Parathyroid adenoma (tissue), 2 donors: ENCODE results near the gene NAV2.

Source experiments
- H2AFZ ChIP-seq: fragments of 300-600 bp; sonication (generic); one replicate; pipeline ENCODE4 v1.7.0; 2017; ENCODE audit warnings: antibody characterized with exemption, mild to moderate bottlenecking
- H3K27ac ChIP-seq: fragments of 300-600 bp; sonication (generic); one replicate; pipeline ENCODE4 v1.7.0; 2017
- H3K27me3 ChIP-seq: fragments of 300-600 bp; sonication (generic); one replicate; pipeline ENCODE4 v1.7.0; 2017; ENCODE audit warnings: low read length; ENCODE audit not compliant: control insufficient read depth, insufficient read depth
- H3K36me3 ChIP-seq: fragments of 300-600 bp; sonication (generic); one replicate; pipeline ENCODE4 v1.7.0; 2017; ENCODE audit warnings: low read length; ENCODE audit not compliant: control insufficient read depth, insufficient read depth
- H3K4me1 ChIP-seq: fragments of 300-600 bp; sonication (generic); one replicate; pipeline ENCODE4 v1.7.0; 2017; ENCODE audit warnings: control low read depth
- H3K4me2 ChIP-seq: fragments of 300-600 bp; sonication (generic); one replicate; pipeline ENCODE4 v1.7.0; 2017; ENCODE audit warnings: low read length
- H3K4me3 ChIP-seq: fragments of 300-600 bp; sonication (generic); one replicate; pipeline ENCODE4 v1.7.0; 2017; ENCODE audit warnings: low read depth, low read length
- H3K79me2 ChIP-seq: fragments of 300-600 bp; sonication (generic); one replicate; pipeline ENCODE4 v1.7.0; 2017; ENCODE audit warnings: control low read depth
- H3K9ac ChIP-seq: fragments of 300-600 bp; sonication (generic); one replicate; pipeline ENCODE4 v1.7.0; 2017; ENCODE audit warnings: mild to moderate bottlenecking
- H3K9me3 ChIP-seq: fragments of 300-600 bp; sonication (generic); one replicate; pipeline ENCODE4 v1.7.0; 2017; ENCODE audit warnings: low read length; ENCODE audit not compliant: control insufficient read depth
- TF ChIP-seq, protein P1 (sequence below): fragments of 300-600 bp; sonication (generic); IDR thresholded peaks from one replicate; pipeline ENCODE4 v1.7.0; 2017; ENCODE audit warnings: antibody characterized with exemption, mild to moderate bottlenecking
- donor health status: primary hyperparathyroidism.

NAV2 gene

DNA sequence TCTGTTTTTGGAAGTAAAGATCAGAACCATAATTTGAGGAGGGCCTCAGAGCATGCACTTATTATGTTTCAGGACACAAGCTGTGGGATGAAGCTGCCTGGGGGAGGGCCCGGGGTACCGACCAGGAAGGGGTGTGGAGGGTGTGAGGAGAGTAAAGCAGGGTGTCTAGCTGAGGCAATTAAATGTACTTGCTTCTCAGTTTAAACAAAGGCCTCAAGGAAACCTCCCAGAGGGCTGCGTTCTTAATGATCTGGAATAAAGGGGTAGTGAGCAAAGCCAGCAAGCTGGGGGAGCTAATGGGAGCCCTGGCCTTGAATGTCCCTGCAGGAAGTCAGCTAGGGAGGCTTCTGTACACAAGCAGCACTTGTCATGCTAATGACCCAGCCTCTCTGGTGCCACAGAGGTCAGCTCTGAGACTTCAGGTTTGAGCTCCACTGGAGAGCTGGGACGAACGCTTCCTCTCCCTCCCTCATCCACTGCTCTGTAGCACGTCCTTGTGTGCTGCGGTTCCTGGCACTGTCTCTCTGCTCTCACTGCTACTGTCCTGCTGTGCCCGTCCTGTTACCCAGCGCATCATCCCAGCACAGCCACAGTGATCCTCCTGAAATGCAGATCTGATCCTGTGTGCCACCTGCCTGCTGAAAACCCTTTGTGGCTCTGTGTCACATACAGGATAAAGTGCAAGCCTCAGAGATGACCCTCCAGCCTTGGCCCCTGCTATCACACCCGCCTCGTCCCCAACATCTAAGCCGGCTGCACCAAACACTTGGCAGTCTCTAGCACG, 287.9 kb downstream of the NAV2 start:
- Histone ChIP-seq H3K9me3 (no peaks in the 10 kb centered on the region), H3K27ac (no peak overlapping the region), H3K4me3 (no peak overlapping the region), H3K9ac (no peak overlapping the region), H2AFZ (no peak overlapping the region), H3K36me3 (no peaks in the 10 kb centered on the region), H3K4me2 (no peak overlapping the region), H3K4me1 (no peaks in the 10 kb centered on the region), H3K27me3 (no peaks in the 10 kb centered on the region), H3K79me2 (no peaks in the 10 kb centered on the region)
- TF ChIP-seq, protein P1, sequence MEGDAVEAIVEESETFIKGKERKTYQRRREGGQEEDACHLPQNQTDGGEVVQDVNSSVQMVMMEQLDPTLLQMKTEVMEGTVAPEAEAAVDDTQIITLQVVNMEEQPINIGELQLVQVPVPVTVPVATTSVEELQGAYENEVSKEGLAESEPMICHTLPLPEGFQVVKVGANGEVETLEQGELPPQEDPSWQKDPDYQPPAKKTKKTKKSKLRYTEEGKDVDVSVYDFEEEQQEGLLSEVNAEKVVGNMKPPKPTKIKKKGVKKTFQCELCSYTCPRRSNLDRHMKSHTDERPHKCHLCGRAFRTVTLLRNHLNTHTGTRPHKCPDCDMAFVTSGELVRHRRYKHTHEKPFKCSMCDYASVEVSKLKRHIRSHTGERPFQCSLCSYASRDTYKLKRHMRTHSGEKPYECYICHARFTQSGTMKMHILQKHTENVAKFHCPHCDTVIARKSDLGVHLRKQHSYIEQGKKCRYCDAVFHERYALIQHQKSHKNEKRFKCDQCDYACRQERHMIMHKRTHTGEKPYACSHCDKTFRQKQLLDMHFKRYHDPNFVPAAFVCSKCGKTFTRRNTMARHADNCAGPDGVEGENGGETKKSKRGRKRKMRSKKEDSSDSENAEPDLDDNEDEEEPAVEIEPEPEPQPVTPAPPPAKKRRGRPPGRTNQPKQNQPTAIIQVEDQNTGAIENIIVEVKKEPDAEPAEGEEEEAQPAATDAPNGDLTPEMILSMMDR, result no peak

DNA sequence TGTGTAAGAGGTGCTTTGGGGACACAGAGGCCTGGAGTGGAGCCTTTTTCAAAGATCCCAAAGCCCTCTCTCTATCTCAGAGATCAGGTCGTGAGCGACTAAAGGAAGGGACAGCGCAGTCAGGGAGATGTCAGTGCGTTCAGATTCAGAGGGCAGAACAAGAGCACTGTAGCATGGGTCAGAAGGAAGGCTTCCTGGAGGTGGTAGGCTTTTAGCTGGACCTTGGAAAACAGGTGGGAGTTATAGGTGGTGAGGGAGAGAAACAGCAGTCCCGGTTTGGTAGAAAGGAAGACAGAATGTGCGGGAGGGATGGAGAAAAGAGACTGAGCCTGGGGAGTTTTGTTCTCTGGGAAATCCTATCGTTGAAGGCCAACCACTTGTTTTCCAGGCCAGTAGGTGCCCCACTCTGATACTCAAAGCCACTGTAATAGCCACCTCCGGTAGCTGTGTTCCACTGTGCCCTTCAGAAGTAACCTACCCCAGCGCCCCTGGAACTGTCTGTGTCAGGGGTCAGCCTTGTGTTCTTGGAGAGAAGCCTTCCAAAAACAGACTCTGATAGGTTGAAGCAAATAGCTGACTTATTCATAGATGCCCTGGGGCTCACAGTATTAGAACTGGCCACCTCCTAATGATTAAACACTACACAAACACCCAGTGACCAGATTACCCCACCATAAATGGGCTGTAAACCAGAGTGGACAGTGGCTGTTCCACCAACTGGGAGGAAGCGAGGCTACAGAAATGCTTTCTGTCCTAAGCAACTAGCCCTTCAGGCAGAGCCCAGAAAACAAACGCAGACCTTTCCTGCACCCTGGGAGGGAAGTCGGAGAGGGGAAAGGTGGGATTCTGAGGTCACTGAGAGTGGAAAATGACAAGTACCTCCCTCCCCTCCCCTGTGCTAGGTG, 289.9 kb downstream of the NAV2 start:
- H3K27ac ChIP-seq, result no peak overlapping the region
- no peaks in the 10 kb centered on the region for H3K9me3 ChIP-seq
- H3K4me1 ChIP-seq, result no peaks in the 10 kb centered on the region
- TF ChIP-seq, protein P1, result no peak
- no peaks in the 10 kb centered on the region for H3K27me3 ChIP-seq
- H2AFZ ChIP-seq, result no peak overlapping the region
- H3K9ac ChIP-seq, result no peak overlapping the region
- no peaks in the 10 kb centered on the region for H3K36me3 ChIP-seq
- no peak overlapping the region for H3K4me3 ChIP-seq
- no peaks in the 10 kb centered on the region for H3K79me2 ChIP-seq
- H3K4me2 ChIP-seq, result no peak overlapping the region

- Histone ChIP-seq H3K36me3 (no peaks in the 10 kb centered on the region), H3K9ac (no peak overlapping the region), H3K4me2 (no peak overlapping the region), H3K79me2 (no peaks in the 10 kb centered on the region), H2AFZ (no peak overlapping the region), H3K4me3 (no peak overlapping the region), H3K27ac (no peak overlapping the region), H3K4me1 (no peaks in the 10 kb centered on the region), H3K27me3 (no peaks in the 10 kb centered on the region), H3K9me3 (no peaks in the 10 kb centered on the region)
- TF ChIP-seq, protein P1, result no peak
Measured at GRCh38 chr11:20003351-20003750, 290.7 kb downstream of the NAV2 start.

- TF ChIP-seq, protein P1, result no peak
Measured at GRCh38 chr11:20004866-20005265, 292.2 kb downstream of the NAV2 start.

More at GRCh38 chr11:20004866-20005265, 292.2 kb downstream of the NAV2 start:
- no peak overlapping the region for H2AFZ ChIP-seq
- H3K9ac ChIP-seq, result no peak overlapping the region
- no peak overlapping the region for H3K27ac ChIP-seq
- H3K27me3 ChIP-seq, result no peaks in the 10 kb centered on the region
- H3K79me2 ChIP-seq, result no peaks in the 10 kb centered on the region
- no peaks in the 10 kb centered on the region for H3K36me3 ChIP-seq
- H3K4me2 ChIP-seq, result no peak overlapping the region
- H3K4me1 ChIP-seq, result no peaks in the 10 kb centered on the region
- no peaks in the 10 kb centered on the region for H3K9me3 ChIP-seq
- no peak overlapping the region for H3K4me3 ChIP-seq
